Measurements from ENCODE around the gene COL4A1.
A peak's percentile ranks its signal among the peaks of the same experiment; 100 is the strongest.

Gene COL4A1

GRCh38 chr13:110176431-110176830, 130.5 kb downstream of the COL4A1 start:
- DNase-seq, result no peak
- Histone ChIP-seq H3K4me1 (ENCODE audit: control insufficient read depth, low read depth, low read length) (peaks cover 8% of the 10 kb centered on the region), H3K4me2 (ENCODE audit: low read length) (no peak overlapping the region), H3K27me3 (ENCODE audit: insufficient read depth, low read length, poor library complexity) (no peaks in the 10 kb centered on the region), H3K9ac (ENCODE audit: low read length) (no peak overlapping the region), H2AK5ac (ENCODE audit: low read length) (no peak overlapping the region), H2BK5ac (ENCODE audit: low read length) (no peak overlapping the region), H3K23ac (ENCODE audit: low read length) (no peak overlapping the region), H3K4me3 (ENCODE audit: low read length) (no peak overlapping the region), H3K18ac (ENCODE audit: low read length) (no peak overlapping the region), H2BK120ac (ENCODE audit: low read depth, low read length) (no peak overlapping the region), H4K5ac (ENCODE audit: low read length) (no peak overlapping the region), H3K79me2 (ENCODE audit: control insufficient read depth, insufficient read depth, low read length) (no peaks in the 10 kb centered on the region), H2BK15ac (replicated peaks; ENCODE audit: low read depth) (no peak overlapping the region), H4K8ac (ENCODE audit: low read depth, low read length) (no peak overlapping the region), H3K36me3 (ENCODE audit: control insufficient read depth, insufficient read depth, low read length) (peaks cover 16% of the 10 kb centered on the region), H3K27ac (ENCODE audit: low read depth, low read length) (no peak overlapping the region), H3K56ac (ENCODE audit: low read length) (no peak overlapping the region), H3K4ac (ENCODE audit: low read depth, low read length) (no peak overlapping the region), H3K79me1 (ENCODE audit: low read length) (no peaks in the 10 kb centered on the region)
- WGBS (ENCODE audit: extremely low coverage, insufficient coverage, low lambda C conversion rate), result no CpG with 5 or more reads among the region's 7 CpGs

- Histone ChIP-seq H2BK5ac (ENCODE audit: low read length) (peak overlapping the region; percentile 17), H3K79me1 (ENCODE audit: low read length) (no peaks in the 10 kb centered on the region), H3K23ac (ENCODE audit: low read length) (no peak overlapping the region), H3K9ac (ENCODE audit: low read length) (no peak overlapping the region), H3K4me1 (ENCODE audit: control insufficient read depth, low read depth, low read length) (peaks cover 6% of the 10 kb centered on the region), H3K4me2 (ENCODE audit: low read length) (no peak overlapping the region), H3K36me3 (ENCODE audit: control insufficient read depth, insufficient read depth, low read length) (peaks cover 18% of the 10 kb centered on the region), H3K79me2 (ENCODE audit: control insufficient read depth, insufficient read depth, low read length) (no peaks in the 10 kb centered on the region), H3K27ac (ENCODE audit: low read depth, low read length) (peak overlapping the region; percentile 62), H3K18ac (ENCODE audit: low read length) (no peak overlapping the region), H4K5ac (ENCODE audit: low read length) (no peak overlapping the region), H2BK15ac (replicated peaks; ENCODE audit: low read depth) (no peak overlapping the region), H2AK5ac (ENCODE audit: low read length) (no peak overlapping the region), H4K8ac (ENCODE audit: low read depth, low read length) (no peak overlapping the region), H3K4ac (ENCODE audit: low read depth, low read length) (no peak overlapping the region), H3K27me3 (ENCODE audit: insufficient read depth, low read length, poor library complexity) (no peaks in the 10 kb centered on the region), H2BK120ac (ENCODE audit: low read depth, low read length) (no peak overlapping the region), H3K4me3 (ENCODE audit: low read length) (no peak overlapping the region), H3K56ac (ENCODE audit: low read length) (no peak overlapping the region)
- DNase-seq, result peak; percentile 65
Observed at GRCh38 chr13:110173247-110173818, 133.6 kb downstream of the COL4A1 start.

GRCh38 chr13:110170882-110171281, 136.1 kb downstream of the COL4A1 start:
- DNase-seq, result no peak
- Histone ChIP-seq H3K18ac (ENCODE audit: low read length) (no peak overlapping the region), H3K23ac (ENCODE audit: low read length) (no peak overlapping the region), H3K9ac (ENCODE audit: low read length) (no peak overlapping the region), H3K4me3 (ENCODE audit: low read length) (no peak overlapping the region), H2BK5ac (ENCODE audit: low read length) (no peak overlapping the region), H3K4me2 (ENCODE audit: low read length) (no peak overlapping the region), H3K79me1 (ENCODE audit: low read length) (no peaks in the 10 kb centered on the region), H4K8ac (ENCODE audit: low read depth, low read length) (no peak overlapping the region), H3K4me1 (ENCODE audit: control insufficient read depth, low read depth, low read length) (peaks cover 6% of the 10 kb centered on the region), H2BK15ac (replicated peaks; ENCODE audit: low read depth) (no peak overlapping the region), H4K5ac (ENCODE audit: low read length) (no peak overlapping the region), H3K27me3 (ENCODE audit: insufficient read depth, low read length, poor library complexity) (no peaks in the 10 kb centered on the region), H2AK5ac (ENCODE audit: low read length) (no peak overlapping the region), H2BK120ac (ENCODE audit: low read depth, low read length) (no peak overlapping the region), H3K79me2 (ENCODE audit: control insufficient read depth, insufficient read depth, low read length) (no peaks in the 10 kb centered on the region), H3K27ac (ENCODE audit: low read depth, low read length) (no peak overlapping the region), H3K56ac (ENCODE audit: low read length) (no peak overlapping the region), H3K4ac (ENCODE audit: low read depth, low read length) (no peak overlapping the region), H3K36me3 (ENCODE audit: control insufficient read depth, insufficient read depth, low read length) (peaks cover 15% of the 10 kb centered on the region)
- WGBS (ENCODE audit: extremely low coverage, insufficient coverage, low lambda C conversion rate), result no CpG with 5 or more reads among the region's 9 CpGs

GRCh38 chr13:110170020-110170790, 136.8 kb downstream of the COL4A1 start:
- Histone ChIP-seq H3K4ac (ENCODE audit: low read depth, low read length) (no peak overlapping the region), H3K56ac (ENCODE audit: low read length) (no peak overlapping the region), H3K9ac (ENCODE audit: low read length) (no peak overlapping the region), H3K4me2 (ENCODE audit: low read length) (no peak overlapping the region), H3K23ac (ENCODE audit: low read length) (no peak overlapping the region), H2BK15ac (replicated peaks; ENCODE audit: low read depth) (no peak overlapping the region), H3K27me3 (ENCODE audit: insufficient read depth, low read length, poor library complexity) (no peaks in the 10 kb centered on the region), H3K4me1 (ENCODE audit: control insufficient read depth, low read depth, low read length) (peaks cover 6% of the 10 kb centered on the region), H2BK120ac (ENCODE audit: low read depth, low read length) (no peak overlapping the region), H4K8ac (ENCODE audit: low read depth, low read length) (no peak overlapping the region), H3K79me2 (ENCODE audit: control insufficient read depth, insufficient read depth, low read length) (no peaks in the 10 kb centered on the region), H3K27ac (ENCODE audit: low read depth, low read length) (no peak overlapping the region), H2BK5ac (ENCODE audit: low read length) (no peak overlapping the region), H3K36me3 (ENCODE audit: control insufficient read depth, insufficient read depth, low read length) (peaks cover 13% of the 10 kb centered on the region), H3K79me1 (ENCODE audit: low read length) (no peaks in the 10 kb centered on the region), H4K5ac (ENCODE audit: low read length) (no peak overlapping the region), H3K4me3 (ENCODE audit: low read length) (no peak overlapping the region), H2AK5ac (ENCODE audit: low read length) (no peak overlapping the region), H3K18ac (ENCODE audit: low read length) (no peak overlapping the region)
- DNase-seq, result no peak
- WGBS (ENCODE audit: extremely low coverage, insufficient coverage, low lambda C conversion rate), result no CpG with 5 or more reads among the region's 20 CpGs

- no peaks in the 10 kb centered on the region for H3K79me2 ChIP-seq (ENCODE audit: control insufficient read depth, insufficient read depth, low read length)
- H3K4ac ChIP-seq (ENCODE audit: low read depth, low read length), result no peak overlapping the region
- H2BK5ac ChIP-seq (ENCODE audit: low read length), result no peak overlapping the region
- no peak overlapping the region for H3K4me2 ChIP-seq (ENCODE audit: low read length)
- no peak overlapping the region for H3K18ac ChIP-seq (ENCODE audit: low read length)
- H3K79me1 ChIP-seq (ENCODE audit: low read length), result no peaks in the 10 kb centered on the region
- no peak overlapping the region for H2BK120ac ChIP-seq (ENCODE audit: low read depth, low read length)
- H3K9ac ChIP-seq (ENCODE audit: low read length), result no peak overlapping the region
- no peaks in the 10 kb centered on the region for H3K27me3 ChIP-seq (ENCODE audit: insufficient read depth, low read length, poor library complexity)
- no peak for DNase-seq
- no peak overlapping the region for H3K23ac ChIP-seq (ENCODE audit: low read length)
- H3K56ac ChIP-seq (ENCODE audit: low read length), result no peak overlapping the region
- H2BK15ac ChIP-seq (replicated peaks; ENCODE audit: low read depth), result no peak overlapping the region
- H3K27ac ChIP-seq (ENCODE audit: low read depth, low read length), result no peak overlapping the region
- peaks cover 6% of the 10 kb centered on the region for H3K4me1 ChIP-seq (ENCODE audit: control insufficient read depth, low read depth, low read length)
- H3K4me3 ChIP-seq (ENCODE audit: low read length), result no peak overlapping the region
- peaks cover 10% of the 10 kb centered on the region for H3K36me3 ChIP-seq (ENCODE audit: control insufficient read depth, insufficient read depth, low read length)
- no CpG with 5 or more reads among the region's 4 CpGs for WGBS (ENCODE audit: extremely low coverage, insufficient coverage, low lambda C conversion rate)
- no peak overlapping the region for H2AK5ac ChIP-seq (ENCODE audit: low read length)
- no peak overlapping the region for H4K5ac ChIP-seq (ENCODE audit: low read length)
- no peak overlapping the region for H4K8ac ChIP-seq (ENCODE audit: low read depth, low read length)
Observed at GRCh38 chr13:110168999-110169933, 137.7 kb downstream of the COL4A1 start.
